Smooth muscle cell (in vitro differentiated cells): ENCODE data around the gene CLCA4. TPM values are rescaled to one million over a fixed set of nuclear protein-coding genes. Genes with fewer than 3 reads are reported as not detected.

Experiments used
- DNase-seq: peaks from one replicate; lab custom pipeline; 2025; ENCODE audit not compliant: unreplicated experiment; lab: John Stamatoyannopoulos, UW
- H2AFZ ChIP-seq: fragments of 200-600 bp; sonication (generic); 2 replicates; pipeline ENCODE4 v1.6.0; 2016; ENCODE audit warnings: antibody characterized with exemption, low read depth, mild to moderate bottlenecking
- H3F3A ChIP-seq: fragments of 200-600 bp; sonication (generic); 2 replicates; pipeline ENCODE4 v1.6.0; 2017; ENCODE audit warnings: antibody characterized with exemption, low read depth
- H3K27ac ChIP-seq: fragments of 200-600 bp; sonication (generic); 2 replicates; pipeline ENCODE4 v1.5.1; 2016; ENCODE audit warnings: low read depth, mild to moderate bottlenecking
- H3K27me3 ChIP-seq: fragments of 200-600 bp; sonication (generic); 2 replicates; pipeline ENCODE4 v1.6.1; 2016; ENCODE audit warnings: low read depth, mild to moderate bottlenecking
- H3K36me3 ChIP-seq: fragments of 200-600 bp; sonication (generic); 2 replicates; pipeline ENCODE4 v1.5.1; 2016; ENCODE audit warnings: low read depth
- H3K4me1 ChIP-seq: fragments of 200-600 bp; sonication (generic); 2 replicates; pipeline ENCODE4 v1.5.1; 2016; ENCODE audit warnings: low read depth
- H3K4me2 ChIP-seq: fragments of 200-600 bp; sonication (generic); 2 replicates; pipeline ENCODE4 v1.6.0; 2016; ENCODE audit warnings: mild to moderate bottlenecking
- H3K4me3 ChIP-seq: fragments of 200-600 bp; sonication (generic); 2 replicates; pipeline ENCODE4 v1.5.1; 2016; ENCODE audit warnings: mild to moderate bottlenecking
- H3K79me2 ChIP-seq: fragments of 200-600 bp; sonication (generic); 2 replicates; pipeline ENCODE4 v1.6.0; 2016; ENCODE audit warnings: low read depth, mild to moderate bottlenecking
- H3K9ac ChIP-seq: fragments of 200-600 bp; sonication (generic); 2 replicates; pipeline ENCODE4 v1.6.0; 2016; ENCODE audit warnings: low read depth
- H3K9me3 ChIP-seq: fragments of 200-600 bp; sonication (generic); replicated peaks from 2 replicates; pipeline ENCODE4 v1.5.1; 2016; ENCODE audit warnings: low read depth
- H4K20me1 ChIP-seq: fragments of 200-600 bp; sonication (generic); 2 replicates; pipeline ENCODE4 v1.6.0; 2016; ENCODE audit warnings: low read depth
- CTCF ChIP-seq: fragments of 200-600 bp; sonication (generic); IDR thresholded peaks from 2 replicates; pipeline ENCODE4 v1.5.1; 2017; ENCODE audit warnings: borderline replicate concordance, mild to moderate bottlenecking, antibody characterized with exemption; ENCODE audit not compliant: insufficient read depth, poor library complexity, severe bottlenecking
- WGBS: methylation state at CpG from one replicate; pipeline ENCODE4 v1.1.7; 2016; ENCODE audit warnings: low lambda C conversion rate; 5-methylcytosine and 5-hydroxymethylcytosine counted together
- polyA plus RNA-seq: library from polyadenylated mRNA; unstranded; fragments of >200 nt; fragmentation: Nextera tagmentation; extraction: Ambion mirVana; gene quantifications from 2 replicates; pipeline ENCODE4 v1.2.1, GENCODE V29; 2016
- total RNA-seq: library from RNA; depleted of rRNA; stranded (reverse); fragments of >200 nt; gene quantifications from 2 replicates; pipeline ENCODE4 v1.2.3, GENCODE V29; 2014

CLCA4 gene
- total and polyA plus RNA-seq, 2 experiments from 2014 or later: not detected

DNA sequence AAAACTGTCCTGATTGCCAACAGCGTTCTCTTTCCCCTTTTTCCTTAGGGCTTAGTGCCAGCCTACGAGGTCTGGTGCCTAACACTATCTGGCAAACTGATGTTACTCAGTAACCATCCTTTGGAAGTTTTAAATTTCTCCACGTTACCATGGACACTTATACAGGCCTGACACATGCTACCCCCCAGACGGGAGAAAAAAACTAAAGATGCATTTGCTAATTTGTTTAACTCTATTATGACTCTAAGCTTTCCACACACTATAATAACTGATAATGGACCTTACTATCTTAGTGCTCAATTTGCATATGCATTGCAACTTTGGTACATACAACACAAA lies 41.3 kb upstream of the CLCA4 start:
- peak overlapping the region; percentile 90 for H3K4me2 ChIP-seq
- H3K9ac ChIP-seq: no peak overlapping the region
- no peaks in the 10 kb centered on the region for H3K9me3 ChIP-seq
- H3F3A ChIP-seq: peaks cover 6% of the 10 kb centered on the region
- H3K27ac ChIP-seq: no peak overlapping the region
- WGBS: 25% methylated on average over 4 of the region's 4 CpGs
- H3K79me2 ChIP-seq: no peaks in the 10 kb centered on the region
- H4K20me1 ChIP-seq: no peaks in the 10 kb centered on the region
- H3K36me3 ChIP-seq: no peaks in the 10 kb centered on the region
- no peak for TF ChIP-seq CTCF
- H3K4me3 ChIP-seq: no peak overlapping the region
- H3K4me1 ChIP-seq: peaks cover 22% of the 10 kb centered on the region
- DNase-seq: no peak
- H3K27me3 ChIP-seq: no peaks in the 10 kb centered on the region
- H2AFZ ChIP-seq: no peak overlapping the region

GRCh38 chr1:86507935-86508582 lies 38.8 kb upstream of the CLCA4 start:
- H3K36me3 ChIP-seq: no peaks in the 10 kb centered on the region
- 44% methylated on average over 13 of the region's 13 CpGs for WGBS
- H3K9me3 ChIP-seq: no peaks in the 10 kb centered on the region
- no peak for DNase-seq
- H3K27ac ChIP-seq: no peak overlapping the region
- no peaks in the 10 kb centered on the region for H3K79me2 ChIP-seq
- H3K4me1 ChIP-seq: peaks cover 17% of the 10 kb centered on the region
- peak; percentile 38 for TF ChIP-seq CTCF
- H4K20me1 ChIP-seq: no peaks in the 10 kb centered on the region
- peaks cover 4% of the 10 kb centered on the region for H3F3A ChIP-seq
- no peak overlapping the region for H2AFZ ChIP-seq
- H3K4me3 ChIP-seq: no peak overlapping the region
- H3K9ac ChIP-seq: no peak overlapping the region
- H3K27me3 ChIP-seq: no peaks in the 10 kb centered on the region
- H3K4me2 ChIP-seq: no peak overlapping the region

DNA sequence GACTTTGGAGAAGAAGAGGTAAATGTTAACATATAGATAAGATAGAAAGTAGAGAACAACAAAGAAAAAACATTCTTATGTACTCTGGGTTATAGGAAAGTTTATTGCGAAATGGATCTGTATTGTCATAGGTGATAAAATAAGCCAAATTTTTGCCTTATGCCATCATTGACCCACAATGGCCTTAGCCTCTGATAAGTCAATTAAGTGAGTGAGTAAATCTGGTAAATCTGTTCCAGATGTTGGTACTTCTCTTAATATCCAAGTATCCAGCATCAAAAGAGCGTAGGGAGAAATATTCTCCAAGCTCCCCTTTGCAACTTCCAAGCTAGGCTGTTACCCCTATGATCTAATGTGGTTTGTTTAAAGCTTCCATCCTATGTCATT lies 38.3 kb upstream of the CLCA4 start:
- Histone ChIP-seq H3K36me3 (no peaks in the 10 kb centered on the region), H3F3A (peaks cover 4% of the 10 kb centered on the region), H3K9me3 (no peaks in the 10 kb centered on the region), H3K4me1 (peaks cover 13% of the 10 kb centered on the region), H3K27me3 (no peaks in the 10 kb centered on the region), H3K4me2 (no peak overlapping the region), H3K79me2 (no peaks in the 10 kb centered on the region), H3K9ac (no peak overlapping the region), H3K27ac (no peak overlapping the region), H4K20me1 (no peaks in the 10 kb centered on the region), H2AFZ (no peak overlapping the region), H3K4me3 (no peak overlapping the region)
- no peak for DNase-seq
- TF ChIP-seq CTCF: no peak
- 55% methylated on average over 2 of the region's 2 CpGs for whole genome bisulfite sequencing

GRCh38 chr1:86515597-86515996 lies 31.3 kb upstream of the CLCA4 start:
- DNase-seq: no peak
- no peaks in the 10 kb centered on the region for H3K79me2 ChIP-seq
- no peak overlapping the region for H2AFZ ChIP-seq
- H3K9ac ChIP-seq: no peak overlapping the region
- H3K27me3 ChIP-seq: no peaks in the 10 kb centered on the region
- H4K20me1 ChIP-seq: no peaks in the 10 kb centered on the region
- no peak overlapping the region for H3K4me2 ChIP-seq
- no peak overlapping the region for H3K4me3 ChIP-seq
- H3K4me1 ChIP-seq: no peaks in the 10 kb centered on the region
- H3F3A ChIP-seq: no peaks in the 10 kb centered on the region
- no peaks in the 10 kb centered on the region for H3K36me3 ChIP-seq
- TF ChIP-seq CTCF: peak; percentile 16
- WGBS: 67% methylated on average over 2 of the region's 2 CpGs
- no peak overlapping the region for H3K27ac ChIP-seq
- no peaks in the 10 kb centered on the region for H3K9me3 ChIP-seq
